H9 (cell line): ENCODE measurements around the gene TYRO3. TPM values are rescaled to one million over a fixed set of nuclear protein-coding genes. Genes with fewer than 3 reads are reported as not detected.

ENCODE experiments used
- DNase-seq: peaks from one replicate; pipeline ENCODE4 v3.0.0-alpha.2; 2017
- H2AFZ ChIP-seq: one replicate; pipeline ENCODE4 v1.6.1; 2013; ENCODE audit warnings: mild to moderate bottlenecking, low read length, control low read depth, moderate library complexity
- H2AK5ac ChIP-seq: 2 replicates; pipeline ENCODE4 v1.6.1; 2013; ENCODE audit warnings: low read length, control low read depth, mixed read lengths; ENCODE audit not compliant: insufficient read length
- H2BK120ac ChIP-seq: one replicate; pipeline ENCODE4 v1.6.1; 2013; ENCODE audit warnings: low read depth, mild to moderate bottlenecking, low read length, control low read depth, inconsistent platforms; ENCODE audit not compliant: poor library complexity, severe bottlenecking
- H2BK12ac ChIP-seq: 2 replicates; pipeline ENCODE4 v1.6.1; 2013; ENCODE audit warnings: low read length, control low read depth, mixed read lengths, low read depth; ENCODE audit not compliant: insufficient read length
- H2BK15ac ChIP-seq: 2 replicates; pipeline ENCODE4 v1.6.1; 2013; ENCODE audit warnings: low read depth, low read length, control low read depth
- H2BK20ac ChIP-seq: one replicate; pipeline ENCODE4 v1.6.1; 2013; ENCODE audit warnings: low read depth, mild to moderate bottlenecking, low read length, control low read depth, inconsistent platforms; ENCODE audit not compliant: poor library complexity, severe bottlenecking
- H2BK5ac ChIP-seq: 2 replicates; pipeline ENCODE4 v1.6.1; 2013; ENCODE audit warnings: low read length, control low read depth, mixed read lengths; ENCODE audit not compliant: insufficient read length
- H3K14ac ChIP-seq: 2 replicates; pipeline ENCODE4 v1.6.1; 2013; ENCODE audit warnings: low read length, control low read depth; ENCODE audit not compliant: insufficient read depth
- H3K18ac ChIP-seq: 2 replicates; pipeline ENCODE4 v1.6.1; 2013; ENCODE audit warnings: low read depth, mild to moderate bottlenecking, mixed read lengths, low read length, control low read depth; ENCODE audit not compliant: insufficient read length
- H3K23ac ChIP-seq: 2 replicates; pipeline ENCODE4 v1.6.1; 2013; ENCODE audit warnings: low read length, control low read depth, mixed read lengths, low read depth; ENCODE audit not compliant: insufficient read length
- H3K23me2 ChIP-seq: 2 replicates; pipeline ENCODE4 v1.6.1; 2013; ENCODE audit warnings: low read depth, mild to moderate bottlenecking, mixed read lengths, low read length, control low read depth; ENCODE audit not compliant: insufficient read length, poor library complexity, severe bottlenecking
- H3K27ac ChIP-seq: 2 replicates; pipeline ENCODE4 v1.5.1; 2013; ENCODE audit warnings: low read length, control low read depth, mixed read lengths, low read depth; ENCODE audit not compliant: insufficient read length
- H3K27me3 ChIP-seq: 2 replicates; pipeline ENCODE4 v1.6.1; 2013; ENCODE audit warnings: low read length, control low read depth, inconsistent platforms; ENCODE audit not compliant: insufficient read depth
- H3K4ac ChIP-seq: 2 replicates; pipeline ENCODE4 v1.6.1; 2013; ENCODE audit warnings: low read depth, mild to moderate bottlenecking, control low read depth, inconsistent platforms, low read length, moderate library complexity
- H3K4me1 ChIP-seq: 2 replicates; pipeline ENCODE4 v1.6.1; 2013; ENCODE audit warnings: low read length, control low read depth, inconsistent platforms; ENCODE audit not compliant: insufficient read depth
- H3K4me2 ChIP-seq: 2 replicates; pipeline ENCODE4 v1.6.1; 2013; ENCODE audit warnings: low read length, control low read depth, mixed read lengths; ENCODE audit not compliant: insufficient read length, insufficient read depth
- H3K56ac ChIP-seq: 2 replicates; pipeline ENCODE4 v1.6.1; 2013; ENCODE audit warnings: low read depth, mild to moderate bottlenecking, mixed read lengths, low read length, control low read depth; ENCODE audit not compliant: insufficient read length
- H3K79me1 ChIP-seq: 2 replicates; pipeline ENCODE4 v1.6.1; 2013; ENCODE audit warnings: low read depth, mild to moderate bottlenecking, moderate library complexity, low read length, control low read depth, inconsistent platforms; ENCODE audit not compliant: insufficient read depth, poor library complexity, severe bottlenecking
- H3K79me2 ChIP-seq: 2 replicates; pipeline ENCODE4 v1.6.1; 2013; ENCODE audit warnings: low read length, control low read depth, inconsistent platforms; ENCODE audit not compliant: insufficient read depth
- H3K9ac ChIP-seq: 2 replicates; pipeline ENCODE4 v1.6.1; 2013; ENCODE audit warnings: low read length, control low read depth, mixed read lengths; ENCODE audit not compliant: insufficient read length; ENCODE audit errors: extremely low read depth
- H3K9me3 ChIP-seq: one replicate; pipeline ENCODE4 v1.6.1; 2013; ENCODE audit warnings: low read depth, low read length, inconsistent platforms; ENCODE audit not compliant: control insufficient read depth
- H3T11ph ChIP-seq: one replicate; pipeline ENCODE4 v1.6.1; 2013; ENCODE audit warnings: mild to moderate bottlenecking, low read length, control low read depth, inconsistent platforms
- H4K20me1 ChIP-seq: one replicate; pipeline ENCODE4 v1.6.1; 2013; ENCODE audit not compliant: control insufficient read depth, insufficient read length, insufficient read depth
- H4K5ac ChIP-seq: 2 replicates; pipeline ENCODE4 v1.6.1; 2013; ENCODE audit warnings: low read depth, mild to moderate bottlenecking, mixed read lengths, low read length, control low read depth; ENCODE audit not compliant: insufficient read length
- H4K8ac ChIP-seq: replicated peaks from 2 replicates; pipeline ENCODE4 v1.6.1; 2013; ENCODE audit warnings: low read length, control low read depth, mixed read lengths, low read depth; ENCODE audit not compliant: insufficient read length
- H4K91ac ChIP-seq: 2 replicates; pipeline ENCODE4 v1.6.1; 2013; ENCODE audit warnings: low read depth, mild to moderate bottlenecking, moderate library complexity, mixed read lengths, low read length, control low read depth; ENCODE audit not compliant: insufficient read length
- H3K27ac Mint-ChIP-seq, 3 experiments: 2 replicates in 2 of 3; 3 replicates in 1 of 3; pipeline ENCODE4 v1.8.0; 2020 to 2021; ENCODE audit warnings: mixed read lengths in 3 of 3, mild to moderate bottlenecking in 1 of 3, moderate library complexity in 1 of 3
- H3K27me3 Mint-ChIP-seq: 2 replicates; pipeline ENCODE4 v1.8.0; 2021; ENCODE audit warnings: low read depth, mild to moderate bottlenecking, moderate library complexity, mixed read lengths
- H3K36me3 Mint-ChIP-seq, 3 experiments: 2 replicates in 2 of 3; 3 replicates in 1 of 3; pipeline ENCODE4 v1.8.0; 2020 to 2021; ENCODE audit warnings: low read depth in 3 of 3, mixed read lengths in 3 of 3; ENCODE audit not compliant: insufficient read depth in 1 of 3
- H3K4me1 Mint-ChIP-seq, 2 experiments: 2 replicates each; pipeline ENCODE4 v1.8.0; 2020; ENCODE audit warnings: mixed read lengths in 2 of 2
- H3K4me3 Mint-ChIP-seq, 2 experiments: 2 replicates in 1 of 2; 3 replicates in 1 of 2; pipeline ENCODE4 v1.8.0; 2020 to 2021; ENCODE audit warnings: mild to moderate bottlenecking in 2 of 2, mixed read lengths in 2 of 2, moderate library complexity in 1 of 2
- H3K9me3 Mint-ChIP-seq, 2 experiments: 2 replicates in 1 of 2; 3 replicates in 1 of 2; pipeline ENCODE4 v1.8.0; 2020; ENCODE audit warnings: mild to moderate bottlenecking in 2 of 2, mixed read lengths in 2 of 2, moderate library complexity in 1 of 2
- WGBS: extraction: QIAGEN DNeasy Blood & Tissue Kit; methylation state at CpG from one replicate; pipeline ENCODE4 v1.1.7; 2013; ENCODE audit warnings: missing lambda C conversion rate, low lambda C conversion rate, mixed read lengths; ENCODE audit not compliant: insufficient read length; ENCODE audit errors: extremely low coverage; 5-methylcytosine and 5-hydroxymethylcytosine counted together
- total RNA-seq: library from RNA; stranded (reverse); gene quantifications from 2 replicates; pipeline ENCODE4 v1.2.1, GENCODE V29; 2021
- TF ChIP-seq, protein P1 (sequence below): fragments of 200-600 bp; sonication (generic); conservative IDR thresholded peaks from 3 replicates; pipeline ENCODE4 v1.8.0; 2021; ENCODE audit warnings: antibody characterized with exemption, mild to moderate bottlenecking

TYRO3 gene
- total RNA-seq, 1 experiment from 2014 or later, result 124 TPM

DNA sequence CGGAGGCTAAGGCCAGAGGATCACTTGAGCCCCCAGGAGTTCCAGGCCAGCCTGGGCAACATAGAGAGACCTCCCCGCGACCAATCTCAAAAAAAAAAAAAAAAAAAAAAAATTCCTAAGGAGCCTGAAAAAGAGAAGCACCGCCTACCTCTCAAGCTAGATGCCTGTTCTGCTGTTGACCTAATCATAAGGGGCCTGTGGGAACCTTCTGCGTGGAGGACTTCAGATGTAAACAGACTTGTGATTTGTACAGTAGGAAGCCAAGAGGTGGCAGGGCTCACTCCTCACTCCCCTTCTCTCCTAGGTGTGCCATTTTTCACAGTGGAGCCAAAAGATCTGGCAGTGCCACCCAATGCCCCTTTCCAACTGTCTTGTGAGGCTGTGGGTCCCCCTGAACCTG, 3.2 kb downstream of the TYRO3 start:
- Histone ChIP-seq H2BK15ac (no peak overlapping the region), H3K14ac (no peak overlapping the region), H3K56ac (no peak overlapping the region), H2BK120ac (no peak overlapping the region), H3K79me2 (no peaks in the 10 kb centered on the region; the same call in 1 of the 2 replicates), H2AK5ac (peak overlapping the region; percentile 28), H3K4me2 (no peak overlapping the region), H4K91ac (no peak overlapping the region), H3K27ac (no peak overlapping the region), H4K8ac (no peak overlapping the region), H2BK20ac (no peak overlapping the region), H3K27me3 (no peaks in the 10 kb centered on the region), H3K79me1 (no peaks in the 10 kb centered on the region), H2BK5ac (no peak overlapping the region), H2BK12ac (no peak overlapping the region), H3K23ac (no peak overlapping the region), H4K5ac (no peak overlapping the region), H3K18ac (no peak overlapping the region), H3K4ac (no peak overlapping the region), H3K23me2 (peaks cover 15% of the 10 kb centered on the region), H3T11ph (no peak overlapping the region), H2AFZ (no peak overlapping the region), H3K4me1 (peaks cover 28% of the 10 kb centered on the region; the same call in 1 of the 2 replicates), H3K9ac (no peak overlapping the region), H3K9me3 (no peaks in the 10 kb centered on the region), H4K20me1 (no peaks in the 10 kb centered on the region)
- WGBS, result no CpG with 5 or more reads among the region's 5 CpGs
- H3K9me3 Mint-ChIP-seq, result no peaks in the 10 kb centered on the region; a peak in 1 of 5 replicates
- peaks cover 81% of the 10 kb centered on the region in 2 experiments for H3K4me1 Mint-ChIP-seq
- TF ChIP-seq, protein P1, sequence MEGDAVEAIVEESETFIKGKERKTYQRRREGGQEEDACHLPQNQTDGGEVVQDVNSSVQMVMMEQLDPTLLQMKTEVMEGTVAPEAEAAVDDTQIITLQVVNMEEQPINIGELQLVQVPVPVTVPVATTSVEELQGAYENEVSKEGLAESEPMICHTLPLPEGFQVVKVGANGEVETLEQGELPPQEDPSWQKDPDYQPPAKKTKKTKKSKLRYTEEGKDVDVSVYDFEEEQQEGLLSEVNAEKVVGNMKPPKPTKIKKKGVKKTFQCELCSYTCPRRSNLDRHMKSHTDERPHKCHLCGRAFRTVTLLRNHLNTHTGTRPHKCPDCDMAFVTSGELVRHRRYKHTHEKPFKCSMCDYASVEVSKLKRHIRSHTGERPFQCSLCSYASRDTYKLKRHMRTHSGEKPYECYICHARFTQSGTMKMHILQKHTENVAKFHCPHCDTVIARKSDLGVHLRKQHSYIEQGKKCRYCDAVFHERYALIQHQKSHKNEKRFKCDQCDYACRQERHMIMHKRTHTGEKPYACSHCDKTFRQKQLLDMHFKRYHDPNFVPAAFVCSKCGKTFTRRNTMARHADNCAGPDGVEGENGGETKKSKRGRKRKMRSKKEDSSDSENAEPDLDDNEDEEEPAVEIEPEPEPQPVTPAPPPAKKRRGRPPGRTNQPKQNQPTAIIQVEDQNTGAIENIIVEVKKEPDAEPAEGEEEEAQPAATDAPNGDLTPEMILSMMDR, result no peak
- peak overlapping the region; percentile 32 to 59; a peak in 4 of 5 replicates for H3K4me3 Mint-ChIP-seq
- no peak for DNase-seq
- H3K27me3 Mint-ChIP-seq, result no peaks in the 10 kb centered on the region
- H3K36me3 Mint-ChIP-seq, result peaks cover 16 to 38% (median 35%) of the 10 kb centered on the region in 3 experiments; a peak in 6 of 7 replicates
- H3K27ac Mint-ChIP-seq, result peak overlapping the region; percentile 92 to 97 (median 96); a peak in 6 of 7 replicates
